C1 segment of cervical spinal cord (tissue), 14 donors: Measurements from ENCODE around the gene SHB.

Source experiments
- DNase-seq, 14 donors: peaks; one replicate each; lab custom pipeline; 2025; lab: John Stamatoyannopoulos, UW

The SHB gene

GRCh38 chr9:38025166-38025565 lies 43.9 kb downstream of the SHB start:
- DNase-seq, result no peak

- peak in 5 of 14 donors; percentile 28 to 52 (median 32) for DNase-seq
Measured at GRCh38 chr9:38024036-38024681, 44.9 kb downstream of the SHB start.

- no peak for DNase-seq
Measured at GRCh38 chr9:38023661-38024035, 45.4 kb downstream of the SHB start.

GRCh38 chr9:38022995-38023394 lies 46.0 kb downstream of the SHB start:
- DNase-seq, result peak in 6 of 14 donors; percentile 35 to 54 (median 40)

GRCh38 chr9:38022203-38022895 lies 46.7 kb downstream of the SHB start:
- DNase-seq, result no peak

GRCh38 chr9:38020151-38021076 lies 48.6 kb downstream of the SHB start:
- no peak for DNase-seq

- no peak for DNase-seq
Measured at GRCh38 chr9:38019731-38020130, 49.3 kb downstream of the SHB start.

- peak in 7 of 14 donors; percentile 17 to 63 (median 37) for DNase-seq
Measured at GRCh38 chr9:38018958-38019602, 49.9 kb downstream of the SHB start.

- DNase-seq, result no peak
Measured at GRCh38 chr9:38018241-38018957, 50.6 kb downstream of the SHB start.

- no peak for DNase-seq
Measured at GRCh38 chr9:38017885-38018186, 51.2 kb downstream of the SHB start.

GRCh38 chr9:38017149-38017884 lies 51.7 kb downstream of the SHB start:
- peak in 12 of 14 donors; percentile 22 to 91 (median 77) for DNase-seq

GRCh38 chr9:38016375-38017135 lies 52.5 kb downstream of the SHB start:
- DNase-seq, result no peak

- DNase-seq, result no peak
Measured at GRCh38 chr9:38015906-38016305, 53.1 kb downstream of the SHB start.

GRCh38 chr9:38015266-38015665 lies 53.8 kb downstream of the SHB start:
- DNase-seq, result no peak

- DNase-seq, result no peak
Measured at GRCh38 chr9:38012767-38013450, 56.1 kb downstream of the SHB start.

- no peak for DNase-seq
Measured at GRCh38 chr9:38011991-38012390, 57.0 kb downstream of the SHB start.

GRCh38 chr9:38010918-38011704 lies 57.9 kb downstream of the SHB start:
- DNase-seq, result no peak

- DNase-seq, result no peak
Measured at GRCh38 chr9:38009990-38010389, 59.0 kb downstream of the SHB start.
